Measurements from ENCODE around the gene GNA12.
A peak's percentile ranks its signal among the peaks of the same experiment; 100 is the strongest.

Gene GNA12

DNA sequence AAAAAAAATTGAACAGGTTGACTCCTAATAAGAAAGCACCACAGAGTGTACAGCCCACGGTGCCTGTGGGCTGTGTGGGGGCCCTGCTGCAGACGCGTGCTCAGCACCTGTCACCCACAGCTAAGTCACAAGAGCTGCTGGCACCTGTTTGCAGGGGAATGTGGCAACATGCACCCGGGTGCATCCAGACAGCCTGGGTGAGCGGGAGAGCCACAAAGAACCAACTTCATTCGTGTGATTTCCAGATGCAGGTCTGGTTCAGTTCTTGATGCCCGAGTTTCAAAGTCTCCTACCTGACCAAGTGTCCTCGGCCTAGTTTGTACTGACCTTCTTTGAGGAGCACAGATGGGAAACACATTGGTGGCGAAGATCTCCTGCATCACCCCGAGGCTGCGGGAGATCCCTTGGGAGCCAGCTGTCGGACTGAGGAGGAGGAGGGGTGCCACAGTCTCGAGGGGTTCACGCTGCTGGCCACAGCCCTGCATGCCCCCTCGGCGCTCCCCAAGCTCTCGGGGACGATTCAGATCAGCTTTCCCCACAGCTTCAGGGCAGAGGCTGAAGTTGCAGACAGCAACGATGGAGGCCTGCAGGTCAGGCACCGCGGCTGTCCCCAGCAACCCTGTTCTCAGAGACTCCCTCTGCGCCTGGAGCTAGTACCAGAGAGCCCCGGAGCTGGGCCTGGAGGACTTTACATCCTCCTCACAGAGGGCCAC is 120.8 kb downstream of the GNA12 start:
- DNase-seq (ENCODE audit: low read depth): no peak
- in situ Hi-C loops (cut with HindIII; ENCODE audit: low sequenced_read_pairs): no loop called here
- TF ChIP-seq, protein P1, sequence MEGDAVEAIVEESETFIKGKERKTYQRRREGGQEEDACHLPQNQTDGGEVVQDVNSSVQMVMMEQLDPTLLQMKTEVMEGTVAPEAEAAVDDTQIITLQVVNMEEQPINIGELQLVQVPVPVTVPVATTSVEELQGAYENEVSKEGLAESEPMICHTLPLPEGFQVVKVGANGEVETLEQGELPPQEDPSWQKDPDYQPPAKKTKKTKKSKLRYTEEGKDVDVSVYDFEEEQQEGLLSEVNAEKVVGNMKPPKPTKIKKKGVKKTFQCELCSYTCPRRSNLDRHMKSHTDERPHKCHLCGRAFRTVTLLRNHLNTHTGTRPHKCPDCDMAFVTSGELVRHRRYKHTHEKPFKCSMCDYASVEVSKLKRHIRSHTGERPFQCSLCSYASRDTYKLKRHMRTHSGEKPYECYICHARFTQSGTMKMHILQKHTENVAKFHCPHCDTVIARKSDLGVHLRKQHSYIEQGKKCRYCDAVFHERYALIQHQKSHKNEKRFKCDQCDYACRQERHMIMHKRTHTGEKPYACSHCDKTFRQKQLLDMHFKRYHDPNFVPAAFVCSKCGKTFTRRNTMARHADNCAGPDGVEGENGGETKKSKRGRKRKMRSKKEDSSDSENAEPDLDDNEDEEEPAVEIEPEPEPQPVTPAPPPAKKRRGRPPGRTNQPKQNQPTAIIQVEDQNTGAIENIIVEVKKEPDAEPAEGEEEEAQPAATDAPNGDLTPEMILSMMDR (IDR thresholded peaks at IDR 0.05; ENCODE audit: low read depth, low read length, missing control alignments): no peak
- H3K4me3 ChIP-seq (ENCODE audit: low read depth, low read length): no peak overlapping the region

DNA sequence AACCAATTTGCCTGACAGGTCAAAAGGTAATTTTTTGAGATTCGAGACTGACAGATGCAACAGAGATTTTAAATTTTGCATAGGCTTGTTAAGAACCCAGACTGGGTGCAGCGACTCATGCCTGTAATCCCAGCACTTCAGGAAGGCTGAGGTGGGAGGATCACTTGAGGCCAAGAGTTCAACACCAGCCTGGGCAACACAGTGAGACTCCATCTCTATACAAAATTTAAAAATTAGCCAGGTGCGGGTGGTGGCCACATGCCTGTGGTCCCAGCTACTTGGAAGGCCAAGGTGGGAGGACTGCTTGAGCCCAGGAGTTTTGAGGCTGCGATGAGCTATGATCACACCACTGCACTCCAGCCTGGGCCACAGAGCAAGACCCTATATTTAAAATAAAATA is 121.5 kb downstream of the GNA12 start:
- no peak overlapping the region for H3K4me3 ChIP-seq (ENCODE audit: low read depth, low read length)
- DNase-seq (ENCODE audit: low read depth): no peak
- in situ Hi-C loops (cut with HindIII; ENCODE audit: low sequenced_read_pairs): no loop called here
- TF ChIP-seq, protein P1 (IDR thresholded peaks at IDR 0.05; ENCODE audit: low read depth, low read length, missing control alignments): no peak

DNA sequence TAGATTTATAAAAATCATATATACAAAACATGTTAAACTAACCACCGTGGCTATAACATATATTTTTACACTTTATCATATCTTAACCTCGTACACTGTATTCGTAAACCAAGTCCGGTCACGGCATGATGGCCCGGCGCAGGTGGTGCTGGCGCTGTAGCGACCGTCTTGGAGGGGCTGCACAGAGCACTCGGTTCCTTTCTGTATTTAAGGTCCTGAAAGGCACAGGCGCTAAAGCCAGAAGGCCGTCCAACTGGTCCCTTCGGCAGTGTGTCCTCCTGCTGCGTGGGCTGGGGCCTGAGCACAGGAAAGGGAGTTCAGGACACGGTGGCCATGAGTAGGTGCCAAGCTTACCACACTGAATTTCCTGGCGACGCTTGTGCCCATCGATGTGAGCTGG is 122.3 kb downstream of the GNA12 start:
- in situ Hi-C loops (cut with HindIII; ENCODE audit: low sequenced_read_pairs): no loop called here
- no peak for DNase-seq (ENCODE audit: low read depth)
- TF ChIP-seq, protein P1 (IDR thresholded peaks at IDR 0.05; ENCODE audit: low read depth, low read length, missing control alignments): no peak
- no peak overlapping the region for H3K4me3 ChIP-seq (ENCODE audit: low read depth, low read length)

DNA sequence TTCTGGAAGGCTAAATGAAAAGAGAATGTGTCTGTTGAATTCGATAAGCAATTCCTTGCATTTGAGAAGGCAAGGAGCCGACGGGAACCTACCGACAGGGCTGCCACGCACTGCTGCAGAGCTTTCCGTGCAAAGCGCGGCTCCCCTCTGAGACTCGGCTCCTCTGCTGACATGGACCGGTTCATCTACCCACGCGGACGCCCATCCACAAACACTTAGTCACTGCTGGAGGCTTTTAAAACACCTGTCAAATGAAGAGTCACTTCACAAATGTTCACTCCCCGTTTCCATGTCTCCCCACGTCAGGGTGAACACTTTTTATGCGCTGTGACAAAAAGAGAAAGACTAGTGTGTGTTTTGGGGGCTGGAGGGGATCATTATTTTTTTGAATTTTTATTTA is 124.1 kb downstream of the GNA12 start:
- in situ Hi-C loops (cut with HindIII; ENCODE audit: low sequenced_read_pairs): no loop called here
- TF ChIP-seq, protein P1 (IDR thresholded peaks at IDR 0.05; ENCODE audit: low read depth, low read length, missing control alignments): no peak
- no peak for DNase-seq (ENCODE audit: low read depth)
- no peak overlapping the region for H3K4me3 ChIP-seq (ENCODE audit: low read depth, low read length)

DNA sequence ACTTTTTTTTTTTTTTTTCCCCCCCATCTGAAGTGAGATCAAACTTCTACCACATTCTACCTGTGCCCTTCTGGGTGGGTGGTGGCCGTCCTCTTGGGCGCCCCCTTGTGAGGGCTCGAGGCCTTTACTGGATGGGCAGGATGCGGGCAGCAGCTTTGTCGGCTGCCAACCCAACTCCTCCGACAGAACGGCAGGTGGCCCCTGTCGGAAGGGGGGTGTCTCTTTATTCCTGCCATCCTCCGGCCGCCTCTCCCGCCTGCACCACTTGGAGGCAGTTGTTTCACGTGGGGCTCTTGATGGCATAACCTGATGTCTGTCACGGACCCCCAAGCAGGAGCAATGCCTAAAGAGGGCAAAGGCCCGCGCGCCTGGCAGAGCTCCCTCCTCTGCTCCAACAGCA is 125.1 kb downstream of the GNA12 start:
- no peak for DNase-seq (ENCODE audit: low read depth)
- in situ Hi-C loops (cut with HindIII; ENCODE audit: low sequenced_read_pairs): no loop called here
- TF ChIP-seq, protein P1 (IDR thresholded peaks at IDR 0.05; ENCODE audit: low read depth, low read length, missing control alignments): peak; percentile 74
- no peak overlapping the region for H3K4me3 ChIP-seq (ENCODE audit: low read depth, low read length)

DNA sequence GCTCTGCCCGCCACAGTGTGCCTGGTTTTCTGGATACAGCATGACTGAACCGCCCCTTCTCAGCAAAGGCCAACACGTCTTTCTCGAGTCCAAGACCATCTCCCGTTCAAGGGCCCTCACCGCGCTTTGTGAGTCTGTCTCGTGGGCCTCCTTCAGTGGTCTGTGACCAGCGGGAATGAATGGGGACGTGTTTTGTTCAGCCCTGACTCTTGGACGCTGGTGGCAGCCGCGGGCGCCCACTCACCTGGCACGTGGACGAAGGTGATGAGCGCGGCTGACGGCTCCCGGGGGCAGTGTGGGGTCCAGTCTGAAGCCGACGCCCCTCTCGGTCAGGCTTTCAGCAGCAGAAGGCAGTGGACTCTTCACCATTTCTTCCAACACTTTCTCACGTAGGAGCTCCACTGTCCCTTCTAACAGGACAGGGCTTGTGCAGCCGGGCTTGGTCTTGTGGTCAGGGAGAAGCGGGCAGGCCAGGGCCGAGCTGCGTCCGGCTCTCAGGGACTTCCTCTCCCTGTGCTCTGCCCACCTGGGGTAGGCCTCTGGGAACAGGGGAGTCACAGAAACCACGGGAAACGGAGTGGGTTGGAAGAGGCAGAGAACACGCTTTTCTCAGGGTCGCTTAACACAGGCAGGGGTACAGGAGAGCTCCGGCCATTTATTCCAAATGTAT is 125.7 kb downstream of the GNA12 start:
- H3K4me3 ChIP-seq (ENCODE audit: low read depth, low read length): no peak overlapping the region
- TF ChIP-seq, protein P1 (IDR thresholded peaks at IDR 0.05; ENCODE audit: low read depth, low read length, missing control alignments): no peak
- in situ Hi-C loops (cut with HindIII; ENCODE audit: low sequenced_read_pairs): no loop called here
- no peak for DNase-seq (ENCODE audit: low read depth)
